OCI-LY1 (cell line): ENCODE measurements around the gene PLEKHH1.

Experiments used
- EZH2 ChIP-seq: fragments of 200-600 bp; sonication (generic), shearing (Covaris generic); IDR thresholded peaks from 2 replicates; pipeline ENCODE4 v1.8.0; 2017; ENCODE audit warnings: borderline replicate concordance, mixed run types, mild to moderate bottlenecking, antibody characterized with exemption, low read length, moderate library complexity, mixed read lengths
- TF ChIP-seq, protein P1 (sequence below): fragments of 200-600 bp; sonication (generic), shearing (Covaris generic); IDR thresholded peaks from 2 replicates; pipeline ENCODE4 v1.5.1; 2017; ENCODE audit warnings: mild to moderate bottlenecking, antibody characterized with exemption, low read length, moderate library complexity, mixed read lengths

DNA sequence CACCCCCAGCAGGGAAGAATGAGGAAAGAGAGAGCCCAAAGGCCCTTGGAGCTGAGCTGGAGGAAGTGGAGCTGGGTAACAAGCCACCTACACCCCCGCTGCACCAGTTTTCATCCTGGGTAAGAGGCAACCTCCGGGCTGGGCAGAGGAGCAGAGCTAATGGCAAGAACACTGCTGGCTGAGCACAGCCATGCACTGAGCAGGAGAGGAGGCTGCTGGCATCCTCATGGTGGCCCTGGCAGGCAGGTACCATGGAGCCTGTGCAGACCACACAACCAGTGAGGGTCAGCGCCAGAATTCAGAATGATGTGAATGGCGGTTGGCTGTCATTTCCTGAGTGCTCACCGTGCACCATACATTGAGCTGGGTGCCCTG lies 29.7 kb downstream of the PLEKHH1 start:
- TF ChIP-seq, protein P1, sequence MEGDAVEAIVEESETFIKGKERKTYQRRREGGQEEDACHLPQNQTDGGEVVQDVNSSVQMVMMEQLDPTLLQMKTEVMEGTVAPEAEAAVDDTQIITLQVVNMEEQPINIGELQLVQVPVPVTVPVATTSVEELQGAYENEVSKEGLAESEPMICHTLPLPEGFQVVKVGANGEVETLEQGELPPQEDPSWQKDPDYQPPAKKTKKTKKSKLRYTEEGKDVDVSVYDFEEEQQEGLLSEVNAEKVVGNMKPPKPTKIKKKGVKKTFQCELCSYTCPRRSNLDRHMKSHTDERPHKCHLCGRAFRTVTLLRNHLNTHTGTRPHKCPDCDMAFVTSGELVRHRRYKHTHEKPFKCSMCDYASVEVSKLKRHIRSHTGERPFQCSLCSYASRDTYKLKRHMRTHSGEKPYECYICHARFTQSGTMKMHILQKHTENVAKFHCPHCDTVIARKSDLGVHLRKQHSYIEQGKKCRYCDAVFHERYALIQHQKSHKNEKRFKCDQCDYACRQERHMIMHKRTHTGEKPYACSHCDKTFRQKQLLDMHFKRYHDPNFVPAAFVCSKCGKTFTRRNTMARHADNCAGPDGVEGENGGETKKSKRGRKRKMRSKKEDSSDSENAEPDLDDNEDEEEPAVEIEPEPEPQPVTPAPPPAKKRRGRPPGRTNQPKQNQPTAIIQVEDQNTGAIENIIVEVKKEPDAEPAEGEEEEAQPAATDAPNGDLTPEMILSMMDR = no peak
- no peak for TF ChIP-seq EZH2
